Stimulated activated CD4-positive, alpha-beta T cell treated with anti-CD3 and anti-CD28 coated beads, Interleukin-4, amount 100 ng/mL, for 1 hour (primary cell): ENCODE results near the gene UPK1A.

ENCODE experiments used
- DNase-seq: peaks from one replicate; pipeline ENCODE4 v3.0.0-alpha.2; 2020

Gene UPK1A

GRCh38 chr19:35666251-35666913, at the start of gene UPK1A:
Gene UPK1A, plus strand, starts transcription at chr19:35666517. Its CDS starts 296 bp downstream, at chr19:35666813.
- DNase-seq = no peak

- no peak for DNase-seq
Observed at GRCh38 chr19:35618857-35619256, 47.5 kb upstream of the UPK1A start.

- DNase-seq = no peak
Observed at GRCh38 chr19:35619290-35619923, 46.9 kb upstream of the UPK1A start.

- no peak for DNase-seq
Observed at GRCh38 chr19:35620001-35620400, 46.3 kb upstream of the UPK1A start.

- DNase-seq = no peak
Observed at GRCh38 chr19:35621708-35622107, 44.6 kb upstream of the UPK1A start.

GRCh38 chr19:35622750-35623149, 43.6 kb upstream of the UPK1A start:
- no peak for DNase-seq

- no peak for DNase-seq
Observed at GRCh38 chr19:35623327-35624010, 42.8 kb upstream of the UPK1A start.

- DNase-seq = no peak
Observed at GRCh38 chr19:35628264-35628564, 38.1 kb upstream of the UPK1A start.

GRCh38 chr19:35628565-35629331, 37.6 kb upstream of the UPK1A start, which contains the start of gene RBM42:
Gene RBM42, plus strand, starts transcription at chr19:35629036. Its CDS starts 118 bp downstream, at chr19:35629154.
- peak; percentile 94 for DNase-seq

- no peak for DNase-seq
Observed at GRCh38 chr19:35629332-35629633, 37.0 kb upstream of the UPK1A start.

GRCh38 chr19:35633727-35634440, 32.4 kb upstream of the UPK1A start:
- no peak for DNase-seq

- no peak for DNase-seq
Observed at GRCh38 chr19:35636651-35637050, 29.7 kb upstream of the UPK1A start.

GRCh38 chr19:35637165-35637564, 29.2 kb upstream of the UPK1A start:
- no peak for DNase-seq

GRCh38 chr19:35639321-35639639, 27.0 kb upstream of the UPK1A start:
- no peak for DNase-seq

- no peak for DNase-seq
Observed at GRCh38 chr19:35639863-35640262, 26.5 kb upstream of the UPK1A start.

- no peak for DNase-seq
Observed at GRCh38 chr19:35641515-35642151, 24.7 kb upstream of the UPK1A start, which contains the start of gene ETV2. Gene ETV2, plus strand, starts transcription at chr19:35641745. Its CDS starts 716 bp downstream, at chr19:35642461.

GRCh38 chr19:35642312-35642711, 24.0 kb upstream of the UPK1A start:
- no peak for DNase-seq

GRCh38 chr19:35642798-35643254, 23.5 kb upstream of the UPK1A start:
- DNase-seq = no peak

GRCh38 chr19:35643255-35644205, 22.8 kb upstream of the UPK1A start:
- peak; percentile 75 for DNase-seq

GRCh38 chr19:35644206-35644986, 21.9 kb upstream of the UPK1A start:
- DNase-seq = peak; percentile 94
